ENCODE data around the gene SHD.
"Not testable (repeated sequence)": the region's sequence is repeated elsewhere in the genome, so short reads cannot be mapped to it uniquely, and the experiment has no call there.

Gene SHD

GRCh38 chr19:4278010-4278409 is 1.1 kb upstream of the SHD start:
- CTCF ChIA-PET: interaction anchor here (0.9 to 8.0 kb wide), 3 partner anchors 10 to 74 kb away, joined by 3 to 77 read pairs (median 4); no protein-coding TSS in a partner anchor
- POLR2A ChIA-PET: no interaction called here
- H3K4me3 ChIP-seq (ENCODE audit: low read depth, low read length): no peak overlapping the region
- DNase-seq (ENCODE audit: low read depth, low spot score): no peak
- no peak for TF ChIP-seq CTCF (IDR thresholded peaks at IDR 0.05; ENCODE audit: insufficient read depth, low read length, missing control alignments)

- ChIA-PET POLR2A (no interaction called here), CTCF (interaction anchor here (1.2 to 8.0 kb wide), 2 partner anchors 11 to 24 kb away, joined by 3 to 77 read pairs; no protein-coding TSS in a partner anchor)
- TF ChIP-seq CTCF (IDR thresholded peaks at IDR 0.05; ENCODE audit: insufficient read depth, low read length, missing control alignments): no peak
- no peak for DNase-seq (ENCODE audit: low read depth, low spot score)
- H3K4me3 ChIP-seq (ENCODE audit: low read depth, low read length): no peak overlapping the region
Observed at GRCh38 chr19:4279267-4279529, 132 bp downstream of the SHD start.

GRCh38 chr19:4279530-4280422 is 710 bp downstream of the SHD start:
- ChIA-PET POLR2A (no interaction called here), CTCF (interaction anchor here (1.2 to 8.0 kb wide), 2 partner anchors 12 to 25 kb away, joined by 3 to 77 read pairs; no protein-coding TSS in a partner anchor)
- H3K4me3 ChIP-seq (ENCODE audit: low read depth, low read length): no peak overlapping the region
- no peak for DNase-seq (ENCODE audit: low read depth, low spot score)
- TF ChIP-seq CTCF (IDR thresholded peaks at IDR 0.05; ENCODE audit: insufficient read depth, low read length, missing control alignments): no peak

- POLR2A ChIA-PET: no interaction called here
- no peak for DNase-seq (ENCODE audit: low read depth, low spot score)
Observed at GRCh38 chr19:4284176-4284958, 5.3 kb downstream of the SHD start.

GRCh38 chr19:4284974-4285373 is 5.9 kb downstream of the SHD start:
- no peak for DNase-seq (ENCODE audit: low read depth, low spot score)
- no peak overlapping the region for H3K4me3 ChIP-seq (ENCODE audit: low read depth, low read length)
- no peak for TF ChIP-seq CTCF (IDR thresholded peaks at IDR 0.05; ENCODE audit: insufficient read depth, low read length, missing control alignments)
- CTCF ChIA-PET: interaction anchor here (1.0 to 1.3 kb wide), 2 partner anchors 13 to 17 kb away, joined by 3 read pairs; no protein-coding TSS in a partner anchor
- POLR2A ChIA-PET: no interaction called here

More at GRCh38 chr19:4284176-4284958, 5.3 kb downstream of the SHD start:
- TF ChIP-seq CTCF (IDR thresholded peaks at IDR 0.05; ENCODE audit: insufficient read depth, low read length, missing control alignments): no peak
- H3K4me3 ChIP-seq (ENCODE audit: low read depth, low read length): no peak overlapping the region
- CTCF ChIA-PET: interaction anchor here (1.0 to 1.3 kb wide), 2 partner anchors 14 to 16 kb away, joined by 3 read pairs; no protein-coding TSS in a partner anchor

- DNase-seq (ENCODE audit: low read depth, low spot score); POLR2A ChIA-PET; H3K4me3 ChIP-seq (ENCODE audit: low read depth, low read length); CTCF ChIA-PET: not testable (repeated sequence)
Observed at GRCh38 chr19:4286141-4286540, 7.1 kb downstream of the SHD start.

All from AG04449 (cell line).